H7 (cell line): ENCODE measurements around the gene EMC8. TPM values are rescaled to one million over a fixed set of nuclear protein-coding genes. Genes with fewer than 3 reads are reported as not detected.

Source experiments
- DNase-seq: peaks from one replicate; pipeline ENCODE4 v3.0.0; 2012
- H3K27me3 ChIP-seq: 2 replicates; pipeline ENCODE4 v1.6.0; 2011; ENCODE audit warnings: mild to moderate bottlenecking, low read length; ENCODE audit not compliant: control insufficient read depth, insufficient read depth
- H3K36me3 ChIP-seq: replicated peaks from 2 replicates; pipeline ENCODE4 v1.5.1; 2011; ENCODE audit warnings: low read length; ENCODE audit not compliant: control insufficient read depth, insufficient read depth
- H3K4me3 ChIP-seq: 2 replicates; pipeline ENCODE4 v1.5.1; 2011; ENCODE audit warnings: low read depth, mild to moderate bottlenecking, control low read depth, low read length, moderate library complexity; ENCODE audit not compliant: insufficient read depth
- total RNA-seq: library from RNA; depleted of rRNA; stranded (reverse); fragments of >200 nt; shearing (Covaris generic); gene quantifications from 2 replicates; pipeline ENCODE4 v1.2.3, GENCODE V29; 2014

The EMC8 gene
- total RNA-seq, 1 experiment from 2014 or later = 101 TPM

DNA sequence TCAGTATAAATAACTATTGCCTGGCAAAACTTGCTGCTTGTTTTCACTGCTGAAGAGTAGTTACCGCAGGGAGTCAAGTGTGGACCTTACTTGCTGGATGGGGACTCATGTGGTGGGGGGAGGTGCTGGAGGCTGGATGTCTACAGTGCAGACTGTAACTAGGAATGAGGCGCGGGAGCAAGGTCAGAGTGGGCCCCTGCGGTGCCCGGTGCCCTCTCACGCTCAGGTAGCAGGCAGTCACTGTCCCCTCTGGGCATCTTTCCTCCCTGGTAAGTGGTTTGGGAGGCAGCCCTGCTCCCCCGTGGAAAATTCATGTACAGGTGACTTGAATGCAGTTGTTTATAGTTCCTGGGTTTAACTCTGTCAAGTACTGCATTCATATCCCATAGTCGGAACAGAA, 4.6 kb downstream of the EMC8 start:
- peaks cover 22% of the 10 kb centered on the region for H3K36me3 ChIP-seq
- DNase-seq = no peak
- H3K4me3 ChIP-seq = no peak overlapping the region
- H3K27me3 ChIP-seq = no peaks in the 10 kb centered on the region

DNA sequence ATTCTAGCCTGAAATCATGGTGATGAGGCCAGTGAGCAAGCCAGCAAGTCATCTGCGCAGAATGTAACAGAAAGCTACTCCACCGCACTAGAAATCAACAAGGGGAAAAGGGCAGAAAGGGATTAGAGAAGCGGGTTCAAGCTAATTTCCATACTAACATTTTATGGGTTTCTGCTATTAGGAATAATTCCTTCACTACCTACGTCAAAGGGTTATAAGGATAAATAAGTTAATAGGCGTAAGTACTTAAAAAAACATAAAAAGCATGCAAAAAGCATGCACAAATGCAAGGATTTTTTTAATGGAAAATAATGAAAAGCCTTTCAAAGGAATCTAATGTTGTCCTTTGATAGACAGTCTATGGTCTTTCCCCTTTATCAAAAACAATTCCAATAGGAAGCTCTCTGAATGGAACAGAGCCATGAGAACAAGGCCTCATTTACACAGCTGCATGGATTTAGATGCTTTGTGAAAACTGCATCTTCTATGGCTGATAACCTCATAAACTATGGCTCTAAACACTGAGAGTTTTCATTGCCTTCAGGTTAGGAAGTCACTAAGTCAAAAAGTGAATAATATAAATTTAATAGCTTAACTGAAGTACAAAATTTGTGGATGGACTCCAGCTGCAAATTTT, 5.6 kb downstream of the EMC8 start:
- Histone ChIP-seq H3K27me3 (no peaks in the 10 kb centered on the region), H3K4me3 (no peak overlapping the region), H3K36me3 (peaks cover 22% of the 10 kb centered on the region)
- DNase-seq = no peak

DNA sequence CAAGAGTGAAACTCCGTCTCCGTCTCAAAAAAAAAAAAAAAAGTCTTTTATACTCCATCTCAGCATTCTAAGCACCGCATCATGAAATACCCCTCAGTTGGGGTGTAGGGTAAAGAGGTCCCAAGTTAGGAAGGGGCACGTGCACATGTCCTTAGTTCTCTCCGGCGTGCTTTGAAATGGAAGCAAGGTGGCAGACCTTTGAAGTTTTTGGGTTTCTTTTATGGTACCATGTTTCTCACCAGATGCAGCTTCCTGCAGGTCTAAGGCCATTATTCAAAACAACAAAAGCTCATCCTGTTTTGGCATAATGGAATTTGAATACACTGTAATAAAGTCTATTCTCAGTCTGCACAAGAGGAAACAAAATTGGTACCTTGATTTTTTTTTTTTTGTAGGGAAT, 9.6 kb downstream of the EMC8 start:
- no peak overlapping the region for H3K4me3 ChIP-seq
- no peaks in the 10 kb centered on the region for H3K27me3 ChIP-seq
- H3K36me3 ChIP-seq = peaks cover 26% of the 10 kb centered on the region
- no peak for DNase-seq

DNA sequence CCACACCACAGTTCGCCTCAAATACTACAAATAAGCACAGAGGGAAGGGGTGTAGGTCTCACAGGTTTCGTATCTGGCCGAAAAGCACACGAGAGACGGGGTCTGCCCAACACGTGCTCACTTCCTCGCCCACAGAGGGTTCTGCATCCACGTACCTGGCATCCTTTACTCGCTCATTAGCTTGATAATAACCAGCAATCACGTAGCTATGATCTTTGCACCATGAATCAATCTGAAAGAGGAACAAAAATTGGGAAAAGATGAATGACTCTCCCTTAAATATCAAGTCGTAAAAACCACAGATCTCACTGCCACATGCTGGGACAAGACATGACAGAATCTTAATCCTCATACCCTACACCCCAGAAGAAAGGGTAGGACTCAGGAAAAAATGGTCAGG, 10.5 kb downstream of the EMC8 start:
- no peak for DNase-seq
- H3K4me3 ChIP-seq = no peak overlapping the region
- no peaks in the 10 kb centered on the region for H3K27me3 ChIP-seq
- H3K36me3 ChIP-seq = peaks cover 26% of the 10 kb centered on the region

DNA sequence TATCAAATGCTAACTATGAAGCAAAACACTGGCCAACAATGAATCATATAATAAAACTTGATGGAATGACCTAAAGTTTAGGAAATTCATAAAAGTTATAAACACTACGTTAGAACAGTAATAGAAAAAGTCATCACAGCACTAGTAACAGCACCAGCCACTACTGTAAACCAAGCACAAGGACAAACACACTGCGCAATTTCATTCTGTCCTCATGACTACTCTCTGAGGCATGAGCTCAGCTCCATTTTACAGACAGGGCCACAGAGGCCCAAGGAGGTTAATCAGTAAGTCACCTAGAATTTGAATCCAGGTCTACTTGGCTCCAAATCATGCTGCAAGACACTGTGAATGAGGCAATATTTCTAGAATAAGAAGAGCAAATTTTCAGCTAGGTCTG, 13.4 kb downstream of the EMC8 start:
- Histone ChIP-seq H3K36me3 (peaks cover 17% of the 10 kb centered on the region), H3K27me3 (no peaks in the 10 kb centered on the region), H3K4me3 (no peak overlapping the region)
- DNase-seq = no peak

DNA sequence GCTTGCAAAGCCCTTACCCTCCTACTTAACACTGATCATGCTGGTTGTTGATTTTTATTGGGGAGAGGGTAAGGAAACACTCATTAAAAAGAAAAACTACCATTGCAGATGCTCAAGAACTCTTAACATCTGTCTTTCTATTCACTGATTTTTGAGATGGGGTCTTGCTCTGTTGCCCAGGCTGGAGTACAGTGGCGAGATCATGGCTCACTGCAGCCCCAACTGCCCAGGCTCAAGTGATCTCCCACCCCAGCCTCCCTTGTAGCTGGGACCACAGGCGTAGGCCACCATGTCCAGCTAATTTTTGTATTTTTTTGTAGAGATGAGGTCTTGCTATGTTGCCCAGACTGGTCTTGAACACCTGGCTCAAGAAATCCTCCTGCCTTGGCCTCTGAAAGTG, 14.5 kb downstream of the EMC8 start:
- Histone ChIP-seq H3K27me3 (no peaks in the 10 kb centered on the region), H3K36me3 (peaks cover 26% of the 10 kb centered on the region), H3K4me3 (no peak overlapping the region)
- no peak for DNase-seq

DNA sequence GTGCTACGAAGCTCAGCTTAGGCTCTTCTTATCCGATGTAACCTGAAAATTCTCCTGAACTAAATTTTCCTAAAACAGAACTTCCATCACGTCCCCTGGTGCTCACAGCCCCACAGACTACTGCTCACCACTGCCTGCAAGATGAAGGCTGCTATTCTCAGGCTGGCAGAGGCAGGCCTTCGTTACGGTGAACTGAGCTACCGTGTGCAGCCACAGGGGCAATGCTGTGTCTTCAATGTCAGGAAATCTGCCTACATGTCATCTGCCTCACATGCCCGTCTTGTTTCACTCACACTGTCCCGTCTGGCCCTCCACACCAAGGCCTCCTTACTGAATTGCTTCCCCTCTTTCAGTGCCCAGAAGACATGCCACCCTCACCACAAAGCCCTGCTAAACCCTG, 15.9 kb downstream of the EMC8 start:
- H3K4me3 ChIP-seq = no peak overlapping the region
- no peaks in the 10 kb centered on the region for H3K27me3 ChIP-seq
- DNase-seq = no peak
- H3K36me3 ChIP-seq = peaks cover 33% of the 10 kb centered on the region

DNA sequence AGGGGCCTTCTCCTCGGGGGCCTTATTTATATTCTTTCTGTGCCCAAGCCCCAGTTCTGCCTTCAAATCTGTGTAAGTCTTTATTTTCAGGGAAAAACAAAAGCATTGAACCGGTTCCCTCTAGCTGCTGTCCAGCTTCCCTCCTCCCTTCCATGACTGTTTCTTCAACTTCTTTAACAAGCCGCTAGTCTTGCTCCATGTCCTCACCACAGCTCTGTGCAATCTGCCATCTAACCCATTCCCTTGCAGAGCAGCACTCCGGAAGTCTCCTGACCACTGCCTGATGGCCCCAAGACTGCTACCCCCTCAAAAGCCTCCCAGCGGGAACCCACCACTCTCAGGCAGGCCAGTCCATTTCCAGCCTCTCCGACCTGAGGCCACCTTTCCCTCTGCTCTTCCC, 16.9 kb downstream of the EMC8 start:
- DNase-seq = no peak
- peaks cover 26% of the 10 kb centered on the region for H3K36me3 ChIP-seq
- H3K4me3 ChIP-seq = no peak overlapping the region
- no peaks in the 10 kb centered on the region for H3K27me3 ChIP-seq

DNA sequence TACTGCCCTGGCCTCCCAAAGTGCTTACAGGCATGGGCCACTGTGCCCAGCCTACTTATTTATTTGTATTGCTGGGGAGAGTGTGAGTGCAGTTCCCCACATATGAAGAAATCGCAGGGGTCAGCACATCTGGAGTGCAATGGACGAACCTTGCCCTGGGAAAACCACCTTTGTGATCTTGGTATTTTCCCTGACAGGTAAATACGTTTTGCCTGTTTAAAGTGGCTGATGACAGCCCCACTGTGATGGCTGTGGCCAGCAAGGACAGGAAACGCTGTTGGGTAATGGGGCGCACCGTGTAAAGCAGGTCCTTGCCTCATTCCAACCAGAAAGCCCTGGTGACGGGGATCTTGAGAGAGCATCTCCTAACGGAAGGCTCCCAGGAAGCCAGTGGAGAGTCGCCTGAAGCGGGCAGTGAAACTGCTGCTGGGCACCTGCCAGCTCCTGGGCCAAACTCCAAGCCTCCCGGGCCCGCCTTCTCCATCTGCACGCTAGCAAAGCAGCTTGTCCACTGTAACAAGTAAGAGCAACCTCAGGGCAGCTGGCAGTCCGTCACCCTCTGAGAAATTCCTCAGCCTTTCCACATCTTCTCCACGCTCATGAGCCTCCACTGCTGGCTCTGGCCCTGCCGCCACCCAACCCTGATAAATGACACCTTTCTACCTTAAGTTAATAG, 17.5 kb downstream of the EMC8 start:
- Histone ChIP-seq H3K4me3 (no peak overlapping the region), H3K36me3 (peaks cover 24% of the 10 kb centered on the region), H3K27me3 (no peaks in the 10 kb centered on the region)
- DNase-seq = no peak

DNA sequence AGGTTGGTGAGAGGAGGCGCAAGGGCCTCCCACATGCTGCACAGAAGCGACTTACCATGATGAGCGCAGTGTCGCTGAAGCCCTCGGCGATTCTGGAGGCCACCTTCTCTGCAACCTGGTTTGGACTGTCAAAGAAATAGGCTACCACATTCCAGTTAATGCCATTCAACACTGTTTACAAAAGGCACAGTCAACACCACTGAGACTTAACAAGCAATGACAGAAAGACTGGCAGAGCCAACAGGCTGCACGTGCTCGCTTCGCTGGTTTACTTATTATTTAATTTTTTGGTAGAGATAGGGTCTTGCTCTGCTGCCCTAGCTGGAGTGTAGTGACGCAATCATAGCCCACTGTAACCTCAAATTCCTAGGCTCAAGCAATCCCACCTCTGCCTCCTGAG, 18.2 kb downstream of the EMC8 start:
- no peak for DNase-seq
- Histone ChIP-seq H3K36me3 (peaks cover 22% of the 10 kb centered on the region), H3K4me3 (no peak overlapping the region), H3K27me3 (no peaks in the 10 kb centered on the region)

DNA sequence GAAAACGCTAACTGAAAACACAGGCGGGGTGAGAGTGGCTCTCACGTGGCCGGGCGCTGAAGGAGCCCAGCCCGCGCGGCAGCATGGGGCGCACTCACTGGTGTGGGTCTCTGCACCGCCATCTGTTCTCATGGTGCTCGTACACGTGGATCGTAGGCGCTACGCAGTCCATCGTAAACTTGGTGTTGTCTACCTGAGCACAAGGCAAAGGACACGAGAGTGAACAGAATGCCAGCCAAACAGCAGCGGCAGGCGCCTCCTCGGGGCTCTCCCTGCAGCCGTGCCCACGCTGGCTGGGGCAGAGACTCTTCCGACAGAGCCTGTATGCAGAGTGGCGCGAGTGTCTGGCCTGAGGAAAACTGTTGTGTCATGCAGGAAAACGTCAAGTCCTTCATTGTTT, 19.1 kb downstream of the EMC8 start:
- H3K36me3 ChIP-seq = peaks cover 22% of the 10 kb centered on the region
- no peak overlapping the region for H3K4me3 ChIP-seq
- H3K27me3 ChIP-seq = no peaks in the 10 kb centered on the region
- DNase-seq = no peak

DNA sequence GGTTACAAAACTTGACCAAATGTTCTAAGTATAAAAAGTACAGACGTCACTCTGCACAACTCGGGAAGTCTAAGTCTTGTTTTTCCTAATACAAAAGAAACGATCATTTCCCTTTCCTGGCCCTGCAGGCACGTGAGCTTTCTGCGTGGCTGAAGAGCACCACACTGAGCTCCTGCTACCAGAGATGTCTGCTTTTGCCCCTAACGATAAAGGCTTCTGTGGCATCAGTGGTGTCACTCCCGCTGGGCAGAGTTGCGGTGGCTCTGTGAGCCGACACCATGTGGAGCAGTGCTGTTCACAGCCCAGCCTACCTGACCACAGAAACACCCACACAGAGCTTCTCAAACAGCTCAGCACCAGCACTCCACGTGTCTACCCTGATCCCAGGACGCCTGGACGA, 20.5 kb downstream of the EMC8 start:
- H3K4me3 ChIP-seq = no peak overlapping the region
- H3K36me3 ChIP-seq = peaks cover 22% of the 10 kb centered on the region
- no peaks in the 10 kb centered on the region for H3K27me3 ChIP-seq
- DNase-seq = no peak

DNA sequence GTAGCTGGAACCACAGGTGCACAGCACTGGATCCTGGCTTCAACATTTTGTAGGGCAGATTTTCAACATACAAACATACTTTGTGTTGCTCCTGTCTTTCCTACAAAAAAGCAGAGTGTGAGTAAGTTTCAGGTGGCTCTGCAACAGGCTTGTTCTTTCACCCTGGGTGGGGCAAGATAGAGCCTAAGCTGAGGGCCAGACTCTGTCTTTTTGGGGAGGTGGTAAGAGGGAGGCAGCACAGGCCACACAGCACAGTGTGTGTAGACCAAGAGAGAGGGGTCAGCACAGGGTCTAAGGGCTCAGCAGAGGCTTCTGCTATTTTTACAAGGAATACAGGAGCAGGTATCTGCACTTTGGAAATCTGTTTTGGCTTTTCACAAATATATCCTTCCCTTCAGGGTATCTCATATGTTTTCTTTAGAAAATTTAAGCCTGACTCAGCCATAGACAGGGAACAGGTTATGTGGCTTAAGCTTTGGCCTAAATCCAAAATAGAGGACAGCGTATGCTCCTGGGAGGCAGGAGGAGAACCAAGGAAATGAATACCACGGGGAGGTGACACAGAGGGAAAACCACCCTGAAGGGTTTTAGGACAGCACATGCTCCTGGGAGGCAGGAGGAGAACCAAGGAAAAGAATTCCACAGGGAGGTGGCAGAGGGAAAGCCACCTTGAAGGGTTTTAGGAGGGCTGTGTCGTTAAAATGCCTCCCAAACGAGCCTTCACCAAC, 21.6 kb downstream of the EMC8 start:
- H3K27me3 ChIP-seq = no peaks in the 10 kb centered on the region
- no peak overlapping the region for H3K4me3 ChIP-seq
- H3K36me3 ChIP-seq = peaks cover 22% of the 10 kb centered on the region
- no peak for DNase-seq

DNA sequence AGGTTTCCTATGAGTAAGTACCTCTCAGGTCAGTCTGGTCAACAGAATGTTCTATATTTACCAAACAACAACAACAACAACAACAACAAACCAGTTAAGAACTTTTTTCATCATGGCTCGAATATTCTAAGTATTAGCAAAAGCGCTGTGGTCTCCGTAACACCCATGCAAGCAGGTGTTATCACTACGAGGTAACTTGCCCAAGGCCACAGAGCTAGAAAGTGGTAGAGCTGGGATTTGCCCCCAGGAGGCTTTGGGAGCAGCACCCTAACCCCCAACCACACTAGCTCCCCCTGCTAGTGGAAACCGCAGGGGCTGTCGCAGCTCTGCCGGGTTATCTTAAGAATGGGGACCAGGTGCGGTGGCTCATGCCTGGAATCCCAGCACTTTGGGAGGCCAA, 24.5 kb downstream of the EMC8 start:
- Histone ChIP-seq H3K27me3 (no peaks in the 10 kb centered on the region), H3K4me3 (no peak overlapping the region), H3K36me3 (peaks cover 10% of the 10 kb centered on the region)
- no peak for DNase-seq

DNA sequence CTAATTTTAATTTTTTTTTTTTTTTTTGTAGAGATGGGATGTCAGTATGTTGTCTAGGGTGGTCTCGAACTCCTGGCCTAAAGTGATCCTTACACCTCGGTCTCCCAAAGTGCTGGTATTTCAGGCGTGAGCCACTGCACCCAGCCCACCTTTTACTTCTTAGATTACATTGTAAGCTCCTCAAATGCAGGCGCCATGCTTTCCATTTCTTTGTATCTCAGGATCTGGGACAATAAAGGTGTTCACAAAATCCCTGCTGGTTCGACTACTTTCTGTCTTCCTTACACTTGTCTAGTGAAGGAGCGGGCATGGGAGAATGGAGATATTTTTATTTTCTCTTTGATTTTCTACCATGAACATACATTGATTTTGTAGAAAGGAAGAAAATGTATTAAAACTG, 25.2 kb downstream of the EMC8 start:
- no peak overlapping the region for H3K4me3 ChIP-seq
- no peaks in the 10 kb centered on the region for H3K27me3 ChIP-seq
- H3K36me3 ChIP-seq = peaks cover 5% of the 10 kb centered on the region
- DNase-seq = no peak
